ENCODE data around the gene PLCL2. TPM values are rescaled to one million over a fixed set of nuclear protein-coding genes. Genes with fewer than 3 reads are reported as not detected.
"Not testable (repeated sequence)": the region's sequence is repeated elsewhere in the genome, so short reads cannot be mapped to it uniquely, and the experiment has no call there.

The PLCL2 gene
- polyA plus RNA-seq, 4 donors = 13.6 to 18.8 (median 17.0) TPM

- no peak for DNase-seq (ENCODE audit: low read depth in 4 of 4, low spot score in 3 of 4)
Measured at GRCh38 chr3:16950282-16950681, 65.5 kb downstream of the PLCL2 start.

GRCh38 chr3:16950845-16951244, 66.1 kb downstream of the PLCL2 start:
- no peak for DNase-seq (ENCODE audit: low read depth in 4 of 4, low spot score in 3 of 4)

GRCh38 chr3:16957852-16958251, 73.1 kb downstream of the PLCL2 start:
- DNase-seq (ENCODE audit: low read depth in 4 of 4, low spot score in 3 of 4) = not testable (repeated sequence)

GRCh38 chr3:16960125-16960524, 75.4 kb downstream of the PLCL2 start:
- no peak for DNase-seq (ENCODE audit: low read depth in 4 of 4, low spot score in 3 of 4)

- no peak for DNase-seq (ENCODE audit: low read depth in 4 of 4, low spot score in 3 of 4)
Measured at GRCh38 chr3:16961621-16962205, 77.0 kb downstream of the PLCL2 start.

DNA sequence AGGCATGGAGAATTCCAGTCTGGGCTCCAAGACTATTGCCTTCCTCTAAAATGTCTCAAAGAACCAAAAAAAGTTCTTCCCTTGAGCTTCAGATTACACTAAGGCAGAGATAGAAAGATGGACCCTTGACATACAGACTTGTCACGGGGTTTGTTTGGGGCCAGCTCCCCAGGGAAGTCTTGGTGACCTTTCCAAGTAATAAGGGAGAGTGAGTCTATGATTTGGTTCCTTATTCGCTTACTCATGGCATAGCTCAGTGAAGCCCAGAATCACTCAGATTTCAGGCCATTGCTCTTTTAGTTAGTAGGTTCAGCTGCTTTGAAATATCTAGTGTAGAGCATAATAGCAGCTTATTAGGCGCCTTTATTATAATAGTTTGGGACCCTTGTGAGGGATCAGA, 90.3 kb downstream of the PLCL2 start:
- DNase-seq (ENCODE audit: low read depth in 4 of 4, low spot score in 3 of 4) = no peak

- no peak for DNase-seq (ENCODE audit: low read depth in 4 of 4, low spot score in 3 of 4)
Measured at GRCh38 chr3:16978234-16978920, 93.6 kb downstream of the PLCL2 start.

GRCh38 chr3:16978921-16979271, 94.1 kb downstream of the PLCL2 start:
- DNase-seq (ENCODE audit: low read depth in 4 of 4, low spot score in 3 of 4) = no peak

DNA sequence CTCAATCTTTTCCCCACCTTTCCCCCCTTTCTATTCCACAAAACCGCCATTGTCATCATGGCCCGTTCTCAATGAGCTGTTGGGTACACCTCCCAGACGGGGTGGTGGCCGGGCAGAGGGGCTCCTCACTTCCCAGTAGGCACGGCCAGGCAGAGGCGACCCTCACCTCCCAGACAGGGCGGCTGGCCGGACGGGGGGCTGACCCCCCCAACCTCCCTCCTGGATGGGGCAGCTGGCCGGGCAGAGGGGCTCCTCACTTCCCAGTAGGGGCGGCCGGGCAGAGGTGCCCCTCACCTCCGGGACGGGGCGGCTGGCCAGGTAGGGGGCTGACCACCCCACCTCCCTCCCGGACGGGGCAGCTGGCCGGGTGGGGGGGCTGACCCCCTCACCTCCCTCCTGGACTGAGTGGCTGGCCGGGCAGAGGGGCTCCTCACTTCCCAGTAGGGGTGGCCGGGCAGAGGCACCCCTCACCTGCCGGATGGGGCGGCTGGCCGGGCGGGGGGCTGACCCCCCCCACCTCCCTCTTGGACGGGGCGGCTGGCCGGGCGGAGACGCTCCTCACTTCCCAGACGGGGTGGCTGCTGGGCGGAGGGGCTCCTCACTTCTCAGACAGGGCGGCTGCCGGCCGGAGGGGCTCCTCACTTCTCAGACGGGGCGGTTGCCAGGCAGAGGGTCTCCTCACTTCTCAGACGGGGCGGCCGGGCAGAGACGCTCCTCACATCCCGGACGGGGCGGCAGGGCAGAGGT, 95.2 kb downstream of the PLCL2 start:
- DNase-seq (ENCODE audit: low read depth in 4 of 4, low spot score in 3 of 4) = not testable (repeated sequence)

DNA sequence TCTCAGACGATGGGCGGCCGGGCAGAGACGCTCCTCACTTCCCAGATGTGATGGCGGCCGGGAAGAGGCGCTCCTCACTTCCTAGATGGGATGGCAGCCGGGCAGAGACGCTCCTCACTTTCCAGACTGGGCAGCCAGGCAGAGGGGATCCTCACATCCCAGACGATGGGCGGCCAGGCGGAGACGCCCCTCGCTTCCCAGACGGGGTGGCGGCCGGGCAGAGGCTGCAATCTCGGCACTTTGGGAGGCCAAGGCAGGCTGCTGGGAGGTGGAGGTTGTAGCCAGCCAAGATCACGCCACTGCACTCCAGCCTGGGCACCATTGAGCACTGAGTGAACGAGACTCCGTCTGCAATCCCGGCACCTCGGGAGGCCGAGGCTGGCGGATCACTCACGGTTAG, 95.8 kb downstream of the PLCL2 start:
- DNase-seq (ENCODE audit: low read depth in 4 of 4, low spot score in 3 of 4) = not testable (repeated sequence)

DNA sequence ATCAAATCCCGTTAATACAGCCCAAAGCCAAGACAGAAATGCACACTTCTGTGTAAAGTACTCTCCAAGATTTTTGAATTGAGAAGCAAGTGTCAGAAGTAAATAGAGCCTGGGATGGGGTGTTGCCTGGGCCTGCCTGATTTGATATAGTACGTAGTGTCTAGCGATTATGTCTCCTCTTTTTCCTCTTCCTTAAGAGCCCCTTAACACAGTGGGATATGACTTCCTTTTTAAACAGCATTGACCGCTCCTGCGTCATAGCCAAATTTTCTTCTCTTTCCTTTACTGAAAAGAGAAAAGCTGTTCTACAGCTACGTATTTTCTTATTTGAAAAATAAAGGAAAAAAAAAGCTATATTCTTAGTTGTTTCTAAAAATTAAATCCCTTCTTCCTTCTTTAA, 97.7 kb downstream of the PLCL2 start:
- DNase-seq (ENCODE audit: low read depth in 4 of 4, low spot score in 3 of 4) = no peak

- DNase-seq (ENCODE audit: low read depth in 4 of 4, low spot score in 3 of 4) = no peak
Measured at GRCh38 chr3:16985608-16986007, 100.9 kb downstream of the PLCL2 start.

- DNase-seq (ENCODE audit: low read depth in 4 of 4, low spot score in 3 of 4) = no peak
Measured at GRCh38 chr3:16987141-16987540, 102.4 kb downstream of the PLCL2 start.

GRCh38 chr3:16990163-16990562, 105.4 kb downstream of the PLCL2 start:
- no peak for DNase-seq (ENCODE audit: low read depth in 4 of 4, low spot score in 3 of 4)

GRCh38 chr3:16992198-16992597, 107.4 kb downstream of the PLCL2 start:
- no peak for DNase-seq (ENCODE audit: low read depth in 4 of 4, low spot score in 3 of 4)

DNA sequence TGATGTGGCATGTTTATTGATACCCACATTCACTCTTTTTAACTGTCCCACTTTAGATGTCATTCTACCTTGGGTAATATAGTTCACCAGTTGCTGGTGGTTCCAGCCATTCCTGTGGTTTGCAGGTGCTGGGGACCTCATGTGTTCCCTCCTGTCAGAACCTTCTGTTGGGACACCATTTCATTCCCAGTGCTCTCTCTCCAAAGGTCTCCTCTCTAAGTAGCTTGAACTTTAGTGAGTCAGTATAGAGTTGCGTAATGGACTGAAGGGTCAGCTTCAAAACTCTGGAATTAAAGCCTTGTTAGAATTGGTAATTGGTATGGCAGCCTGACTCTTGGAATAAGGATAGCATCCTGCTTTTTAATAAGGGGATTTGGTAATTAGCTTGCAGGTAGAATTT, 108.5 kb downstream of the PLCL2 start:
- no peak for DNase-seq (ENCODE audit: low read depth in 4 of 4, low spot score in 3 of 4)

DNA sequence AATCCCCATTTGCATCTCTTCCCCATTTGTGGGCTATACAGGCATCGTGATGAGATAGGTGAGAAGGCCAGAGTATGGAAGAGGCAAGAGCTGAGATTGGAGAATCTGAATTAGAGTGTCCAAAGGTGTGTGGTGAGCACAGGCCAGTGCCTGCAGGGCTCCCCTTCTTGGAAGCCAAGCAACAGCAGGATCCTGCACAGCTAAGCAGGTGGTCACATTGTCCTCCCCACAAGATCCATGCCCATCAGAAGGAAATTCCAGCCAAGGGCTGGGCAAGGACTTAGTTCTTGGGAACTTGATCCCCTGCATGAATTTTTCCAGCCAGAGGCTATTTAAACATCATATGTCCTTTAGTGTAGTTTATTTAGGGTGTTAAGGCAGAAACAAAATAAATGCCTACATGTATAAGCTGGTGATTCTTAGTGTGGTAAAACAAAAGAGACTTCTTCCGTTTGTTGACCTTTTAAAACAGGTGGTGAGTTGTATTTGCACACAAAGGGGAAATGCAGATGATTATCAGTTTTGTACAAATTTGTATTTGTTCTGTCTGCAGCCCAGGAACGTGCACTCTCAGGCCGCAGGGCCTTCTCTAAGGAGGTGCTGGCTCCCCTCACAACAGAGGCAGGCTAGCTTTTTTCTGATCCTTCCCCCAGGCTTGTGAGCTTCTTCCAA, 110.2 kb downstream of the PLCL2 start:
- no peak for DNase-seq (ENCODE audit: low read depth in 4 of 4, low spot score in 3 of 4)

DNA sequence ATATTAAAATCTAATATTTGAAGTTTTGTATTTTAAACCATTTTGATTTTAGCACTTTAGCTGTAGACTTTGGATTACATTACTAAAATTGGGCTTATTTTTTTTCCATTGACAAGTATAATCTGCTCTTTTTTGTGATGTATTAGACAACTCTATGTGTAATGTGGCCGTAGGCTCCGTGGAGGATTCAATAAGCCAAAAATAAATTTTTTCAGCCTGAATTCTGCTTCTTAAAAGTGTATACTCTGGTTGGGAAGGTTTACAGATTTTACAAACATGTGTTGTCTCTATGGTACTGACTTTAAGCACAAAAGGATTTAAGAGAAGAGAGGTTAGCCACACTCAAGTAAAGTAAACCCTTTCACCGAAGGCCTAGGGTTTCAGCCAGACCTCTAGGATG, 110.8 kb downstream of the PLCL2 start:
- DNase-seq (ENCODE audit: low read depth in 4 of 4, low spot score in 3 of 4) = no peak

GRCh38 chr3:16998236-16998923, 113.6 kb downstream of the PLCL2 start:
- DNase-seq (ENCODE audit: low read depth in 4 of 4, low spot score in 3 of 4) = no peak

DNA sequence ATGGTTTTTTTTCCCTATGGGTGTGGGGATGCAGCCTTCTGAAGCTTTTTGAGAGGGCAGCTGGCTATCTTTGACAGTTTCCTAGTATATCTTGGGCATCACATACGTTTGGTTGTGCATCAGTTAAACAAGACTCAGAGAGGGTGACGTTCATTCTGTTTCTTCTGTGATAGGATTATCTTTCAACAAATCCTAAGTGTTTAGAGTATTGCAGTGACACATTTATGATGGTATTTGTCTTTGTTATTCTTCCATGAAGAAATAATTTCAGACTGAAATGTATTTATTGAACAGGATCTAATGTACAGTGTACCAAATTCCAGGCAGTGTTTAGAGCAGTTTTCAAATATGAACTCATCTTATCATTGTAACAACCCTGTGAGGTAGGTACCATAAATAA, 114.4 kb downstream of the PLCL2 start:
- DNase-seq (ENCODE audit: low read depth in 4 of 4, low spot score in 3 of 4) = no peak

DNA sequence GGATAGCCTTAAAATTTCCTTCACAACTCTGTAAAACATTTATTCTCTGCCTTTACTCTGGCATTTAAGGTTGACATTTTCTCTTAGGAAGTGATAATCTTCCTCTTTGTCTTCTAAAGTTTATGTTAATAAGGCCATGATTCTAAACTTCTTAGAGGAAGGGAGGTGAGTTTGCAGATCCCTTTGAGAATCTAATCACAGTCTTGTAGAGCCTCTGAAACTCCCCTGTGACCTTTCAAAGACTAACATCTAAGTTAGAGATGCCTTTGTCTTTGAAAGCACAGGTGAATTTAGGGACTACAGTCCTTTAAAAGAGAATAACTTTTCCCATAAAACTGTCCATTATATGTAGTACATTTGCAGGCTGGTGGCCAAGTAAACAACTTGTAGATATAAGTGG, 115.1 kb downstream of the PLCL2 start:
- DNase-seq (ENCODE audit: low read depth in 4 of 4, low spot score in 3 of 4) = no peak
